GM21447 (cell line): ENCODE measurements around the gene ZNF532.

ENCODE experiments used
- ATAC-seq: cut with Tn5 transposase; IDR thresholded peaks from one replicate; pipeline ENCODE4 v1.9.1; 2021; ENCODE audit not compliant: unreplicated experiment

Gene ZNF532

GRCh38 chr18:58941426-58942099 is 76.9 kb downstream of the ZNF532 start:
- no peak for ATAC-seq

- ATAC-seq = no peak
Measured at GRCh38 chr18:58943896-58944295, 79.2 kb downstream of the ZNF532 start.

GRCh38 chr18:58947136-58947732 is 82.6 kb downstream of the ZNF532 start:
- peak; percentile 59 for ATAC-seq

GRCh38 chr18:58949031-58949430 is 84.4 kb downstream of the ZNF532 start:
- no peak for ATAC-seq

- no peak for ATAC-seq
Measured at GRCh38 chr18:58951986-58952702, 87.5 kb downstream of the ZNF532 start.

GRCh38 chr18:58952858-58953257 is 88.2 kb downstream of the ZNF532 start:
- ATAC-seq = no peak

GRCh38 chr18:58953627-58954026 is 89.0 kb downstream of the ZNF532 start:
- ATAC-seq = no peak

GRCh38 chr18:58955001-58955400 is 90.3 kb downstream of the ZNF532 start:
- ATAC-seq = no peak

GRCh38 chr18:58955738-58956137 is 91.1 kb downstream of the ZNF532 start:
- no peak for ATAC-seq

- ATAC-seq = no peak
Measured at GRCh38 chr18:58958628-58959027, 94.0 kb downstream of the ZNF532 start.

- ATAC-seq = no peak
Measured at GRCh38 chr18:58960508-58960907, 95.8 kb downstream of the ZNF532 start.

- no peak for ATAC-seq
Measured at GRCh38 chr18:58960946-58961722, 96.5 kb downstream of the ZNF532 start.

- no peak for ATAC-seq
Measured at GRCh38 chr18:58962336-58962735, 97.7 kb downstream of the ZNF532 start.

- no peak for ATAC-seq
Measured at GRCh38 chr18:58965291-58966004, 100.8 kb downstream of the ZNF532 start.

- ATAC-seq = no peak
Measured at GRCh38 chr18:58966005-58966677, 101.5 kb downstream of the ZNF532 start.

- ATAC-seq = no peak
Measured at GRCh38 chr18:58966704-58967103, 102.0 kb downstream of the ZNF532 start.

- no peak for ATAC-seq
Measured at GRCh38 chr18:58967751-58968254, 103.1 kb downstream of the ZNF532 start.

GRCh38 chr18:58970943-58971790 is 106.5 kb downstream of the ZNF532 start:
- ATAC-seq = peak; percentile 80

- no peak for ATAC-seq
Measured at GRCh38 chr18:58975296-58975695, 110.6 kb downstream of the ZNF532 start.
